GM12865 (cell line): ENCODE results near the gene NPPB.
A peak's percentile ranks its signal among the peaks of the same experiment; 100 is the strongest.

ENCODE experiments used
- DNase-seq: peaks from one replicate; pipeline ENCODE4 v3.0.0; 2010; ENCODE audit warnings: low read depth
- H3K4me3 ChIP-seq: 2 replicates; pipeline ENCODE4 v1.5.1; 2011; ENCODE audit warnings: mild to moderate bottlenecking, low read depth, low read length, control low read depth
- CTCF ChIP-seq: IDR thresholded peaks from 2 replicates; pipeline ENCODE4 v1.5.1; 2011; ENCODE audit warnings: low read length, control low read depth, low read depth, inconsistent platforms; ENCODE audit not compliant: insufficient read depth; ENCODE audit errors: missing control alignments

Gene NPPB

GRCh38 chr1:11845641-11846335, 13.0 kb downstream of the NPPB start:
- TF ChIP-seq CTCF, result no peak
- DNase-seq, result no peak
- no peak overlapping the region for H3K4me3 ChIP-seq

GRCh38 chr1:11842154-11843041, 16.3 kb downstream of the NPPB start:
- TF ChIP-seq CTCF, result no peak
- peak; percentile 29 for DNase-seq
- no peak overlapping the region for H3K4me3 ChIP-seq

- TF ChIP-seq CTCF, result no peak
- no peak for DNase-seq
- no peak overlapping the region for H3K4me3 ChIP-seq
Observed at GRCh38 chr1:11841245-11842153, 17.2 kb downstream of the NPPB start.

GRCh38 chr1:11839727-11840705, 18.7 kb downstream of the NPPB start:
- no peak overlapping the region for H3K4me3 ChIP-seq
- no peak for TF ChIP-seq CTCF
- no peak for DNase-seq

GRCh38 chr1:11838349-11839272, 20.1 kb downstream of the NPPB start:
- peak; percentile 69 for DNase-seq
- H3K4me3 ChIP-seq, result no peak overlapping the region
- peak; percentile 99 for TF ChIP-seq CTCF
